Upper lobe of left lung (tissue), 4 donors: Measurements from ENCODE around the gene ACKR2.

Experiments
- POLR2AphosphoS5 ChIP-seq, 2 donors: sonication (generic); formaldehyde crosslinking; IDR thresholded peaks; one replicate each; pipeline ENCODE4 v1.5.1; 2017; ENCODE audit warnings: antibody characterized with exemption in 2 of 2
- TF ChIP-seq, protein P1 (sequence below), 6 experiments: fragments of 450-650 bp in 4 of 6; fragments of 200-600 bp in 2 of 6; sonication (generic) in 2 of 6; IDR thresholded peaks; one replicate each; pipeline ENCODE4 v1.5.1; 2016 to 2019; ENCODE audit warnings: antibody characterized with exemption in 6 of 6

DNA sequence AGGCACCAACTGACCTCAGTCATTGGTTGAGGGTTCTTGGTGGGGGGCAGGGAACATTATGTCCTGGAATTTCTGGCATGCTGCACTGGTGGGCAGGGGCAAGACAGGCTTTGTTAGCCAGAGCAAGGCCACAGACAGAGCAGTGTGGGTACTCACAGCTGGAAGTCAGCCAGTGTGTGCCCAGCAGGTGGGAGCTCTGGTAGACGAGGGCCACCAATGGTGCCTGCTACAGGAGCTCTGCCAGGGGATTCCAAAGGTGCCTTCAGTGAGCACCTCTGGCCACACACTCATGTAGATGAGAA, 35.1 kb downstream of the ACKR2 start:
- TF ChIP-seq, protein P1, sequence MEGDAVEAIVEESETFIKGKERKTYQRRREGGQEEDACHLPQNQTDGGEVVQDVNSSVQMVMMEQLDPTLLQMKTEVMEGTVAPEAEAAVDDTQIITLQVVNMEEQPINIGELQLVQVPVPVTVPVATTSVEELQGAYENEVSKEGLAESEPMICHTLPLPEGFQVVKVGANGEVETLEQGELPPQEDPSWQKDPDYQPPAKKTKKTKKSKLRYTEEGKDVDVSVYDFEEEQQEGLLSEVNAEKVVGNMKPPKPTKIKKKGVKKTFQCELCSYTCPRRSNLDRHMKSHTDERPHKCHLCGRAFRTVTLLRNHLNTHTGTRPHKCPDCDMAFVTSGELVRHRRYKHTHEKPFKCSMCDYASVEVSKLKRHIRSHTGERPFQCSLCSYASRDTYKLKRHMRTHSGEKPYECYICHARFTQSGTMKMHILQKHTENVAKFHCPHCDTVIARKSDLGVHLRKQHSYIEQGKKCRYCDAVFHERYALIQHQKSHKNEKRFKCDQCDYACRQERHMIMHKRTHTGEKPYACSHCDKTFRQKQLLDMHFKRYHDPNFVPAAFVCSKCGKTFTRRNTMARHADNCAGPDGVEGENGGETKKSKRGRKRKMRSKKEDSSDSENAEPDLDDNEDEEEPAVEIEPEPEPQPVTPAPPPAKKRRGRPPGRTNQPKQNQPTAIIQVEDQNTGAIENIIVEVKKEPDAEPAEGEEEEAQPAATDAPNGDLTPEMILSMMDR (IDR thresholded peaks at IDR 0.05) = no peak
- no peak for TF ChIP-seq POLR2AphosphoS5 (IDR thresholded peaks at IDR 0.05)
